Panc1 (cell line): ENCODE results near the gene ERFL.

Experiments used
- CTCF ChIP-seq: fragments of 450-650 bp; IDR thresholded peaks from 2 replicates; pipeline ENCODE4 v1.5.1; 2017; ENCODE audit warnings: mild to moderate bottlenecking
- REST ChIP-seq, 2 experiments: IDR thresholded peaks; 2 replicates each; pipeline ENCODE4 v1.6.1; 2011 to 2012; ENCODE audit warnings: low read depth in 2 of 2, control low read depth in 1 of 2, low read length in 1 of 2, mild to moderate bottlenecking in 1 of 2, moderate library complexity in 1 of 2; ENCODE audit not compliant: insufficient read depth in 1 of 2

GRCh38 chr19:41915021-41915775, 13.1 kb downstream of the ERFL start:
- TF ChIP-seq CTCF (no peak), REST (IDR thresholded peaks at IDR 0.05; ENCODE audit: insufficient read depth in 1 of 2, low read depth in 2 of 2, low read length in 1 of 2) (no peak)
